WTC11 (cell line): Measurements from ENCODE around the gene ZDHHC22. TPM values are rescaled to one million over a fixed set of nuclear protein-coding genes. Genes with fewer than 3 reads are reported as not detected.
A peak's percentile ranks its signal among the peaks of the same experiment; 100 is the strongest.

Experiments
- ATAC-seq: fragments of 200-7000 bp; cut with Tn5 transposase; 2 replicates; pipeline ENCODE4 v1.10.0; 2021; ENCODE audit warnings: mild to moderate bottlenecking, moderate library complexity
- CTCF ChIA-PET: fragments of 300-600 bp; sonication (Branson Sonifier 250); formaldehyde crosslinking; loops from one replicate; lab custom pipeline; 2021; ENCODE audit warnings: antibody characterized with exemption; lab: Charles Lee
- POLR2A ChIA-PET: fragments of 350-600 bp; sonication (Branson Sonifier 250); formaldehyde crosslinking; loops from one replicate; lab custom pipeline; 2021; ENCODE audit warnings: antibody characterized with exemption; lab: Charles Lee
- DNase-seq: peaks from one replicate; pipeline ENCODE4 v3.0.0; 2021; ENCODE audit warnings: low spot score
- H3K27ac Mint-ChIP-seq: 2 replicates; pipeline ENCODE4 v1.8.0; 2021; ENCODE audit warnings: mixed read lengths
- H3K27me3 Mint-ChIP-seq: 2 replicates; pipeline ENCODE4 v1.8.0; 2021; ENCODE audit warnings: low read depth, mild to moderate bottlenecking, moderate library complexity, mixed read lengths
- H3K36me3 Mint-ChIP-seq: 2 replicates; pipeline ENCODE4 v1.8.0; 2021; ENCODE audit warnings: mixed read lengths
- H3K4me1 Mint-ChIP-seq: 2 replicates; pipeline ENCODE4 v1.8.0; 2022; ENCODE audit warnings: mixed read lengths
- H3K4me3 Mint-ChIP-seq: 2 replicates; pipeline ENCODE4 v1.8.0; 2021; ENCODE audit warnings: mild to moderate bottlenecking, moderate library complexity, mixed read lengths
- H3K9me3 Mint-ChIP-seq: 2 replicates; pipeline ENCODE4 v1.8.0; 2021; ENCODE audit warnings: mixed read lengths
- ESRRA ChIP-seq: sonication (generic); formaldehyde crosslinking; IDR thresholded peaks from 2 replicates; pipeline ENCODE4 v1.8.1; 2022; ENCODE audit warnings: mild to moderate bottlenecking, missing genetic modification reagents, borderline replicate concordance
- ETV6 ChIP-seq: sonication (generic); formaldehyde crosslinking; IDR thresholded peaks from 2 replicates; pipeline ENCODE4 v1.8.1; 2022; ENCODE audit warnings: mild to moderate bottlenecking, missing genetic modification reagents
- FOXJ3 ChIP-seq: sonication (generic); formaldehyde crosslinking; IDR thresholded peaks from 2 replicates; pipeline ENCODE4 v1.9.0; 2021; ENCODE audit warnings: missing genetic modification reagents, mild to moderate bottlenecking, borderline replicate concordance
- GABPB1 ChIP-seq: sonication (generic); formaldehyde crosslinking; IDR thresholded peaks from 2 replicates; pipeline ENCODE4 v1.8.1; 2023; ENCODE audit warnings: mild to moderate bottlenecking, missing genetic modification reagents
- JAZF1 ChIP-seq: fragments of 250-450 bp; sonication (Bioruptor Pico); IDR thresholded peaks from 2 replicates; pipeline ENCODE4 v1.9.0; 2021; ENCODE audit warnings: moderate library complexity, mild to moderate bottlenecking, inconsistent platforms
- NFATC4 ChIP-seq: fragments of 250-450 bp; sonication (Bioruptor Pico); IDR thresholded peaks from 2 replicates; pipeline ENCODE4 v1.9.0; 2021; ENCODE audit warnings: mild to moderate bottlenecking
- NR3C1 ChIP-seq: sonication (generic); formaldehyde crosslinking; conservative IDR thresholded peaks from 2 replicates; pipeline ENCODE4 v1.8.1; 2023; ENCODE audit warnings: low read depth, mild to moderate bottlenecking, missing genetic modification reagents
- SMAD4 ChIP-seq: sonication (generic); formaldehyde crosslinking; IDR thresholded peaks from 2 replicates; pipeline ENCODE4 v1.8.0; 2022; ENCODE audit warnings: mild to moderate bottlenecking, missing genetic modification reagents
- TEAD4 ChIP-seq: sonication (generic); formaldehyde crosslinking; IDR thresholded peaks from 2 replicates; pipeline ENCODE4 v1.8.0; 2022; ENCODE audit warnings: mild to moderate bottlenecking, missing genetic modification reagents
- ZNF121 ChIP-seq: sonication (generic); formaldehyde crosslinking; IDR thresholded peaks from 2 replicates; pipeline ENCODE4 v1.8.0; 2023; ENCODE audit warnings: missing genetic modification reagents
- ZNF138 ChIP-seq: sonication (generic); formaldehyde crosslinking; conservative IDR thresholded peaks from 2 replicates; pipeline ENCODE4 v1.8.1; 2022; ENCODE audit warnings: mild to moderate bottlenecking, moderate library complexity, missing genetic modification reagents
- ZNF232 ChIP-seq: sonication (generic); formaldehyde crosslinking; IDR thresholded peaks from 2 replicates; pipeline ENCODE4 v1.8.0; 2022; ENCODE audit warnings: mild to moderate bottlenecking, missing genetic modification reagents
- ZNF263 ChIP-seq: sonication (generic); formaldehyde crosslinking; IDR thresholded peaks from 2 replicates; pipeline ENCODE4 v1.8.1; 2022; ENCODE audit warnings: low read depth, mild to moderate bottlenecking, moderate library complexity, missing genetic modification reagents
- ZNF281 ChIP-seq: sonication (generic); formaldehyde crosslinking; IDR thresholded peaks from 2 replicates; pipeline ENCODE4 v1.8.0; 2023; ENCODE audit warnings: mild to moderate bottlenecking, missing genetic modification reagents
- ZNF317 ChIP-seq: sonication (generic); formaldehyde crosslinking; IDR thresholded peaks from 2 replicates; pipeline ENCODE4 v1.8.1; 2023; ENCODE audit warnings: low read depth, mild to moderate bottlenecking, moderate library complexity, missing genetic modification reagents, borderline replicate concordance
- ZNF396 ChIP-seq: fragments of 250-450 bp; sonication (Bioruptor Pico); IDR thresholded peaks from 2 replicates; pipeline ENCODE4 v1.8.0; 2021; ENCODE audit warnings: mild to moderate bottlenecking, moderate library complexity, borderline replicate concordance
- ZNF416 ChIP-seq: fragments of 250-450 bp; sonication (Bioruptor Pico); IDR thresholded peaks from 2 replicates; pipeline ENCODE4 v1.9.0; 2021; ENCODE audit warnings: mild to moderate bottlenecking, inconsistent platforms
- total RNA-seq: library from RNA; stranded (reverse); gene quantifications from 3 replicates; pipeline ENCODE4 v1.2.3, GENCODE V29; 2021
- TF ChIP-seq, protein P1 (sequence below): sonication (generic); formaldehyde crosslinking; IDR thresholded peaks from 2 replicates; pipeline ENCODE4 v1.8.0; 2022; ENCODE audit warnings: mild to moderate bottlenecking, missing genetic modification reagents
- TF ChIP-seq, protein P2 (sequence below): fragments of 200-600 bp; IDR thresholded peaks from 2 replicates; pipeline ENCODE4 v1.8.0; 2022; ENCODE audit warnings: antibody characterized with exemption

Gene ZDHHC22
- total RNA-seq, 1 experiment from 2014 or later: 47.7 TPM

DNA sequence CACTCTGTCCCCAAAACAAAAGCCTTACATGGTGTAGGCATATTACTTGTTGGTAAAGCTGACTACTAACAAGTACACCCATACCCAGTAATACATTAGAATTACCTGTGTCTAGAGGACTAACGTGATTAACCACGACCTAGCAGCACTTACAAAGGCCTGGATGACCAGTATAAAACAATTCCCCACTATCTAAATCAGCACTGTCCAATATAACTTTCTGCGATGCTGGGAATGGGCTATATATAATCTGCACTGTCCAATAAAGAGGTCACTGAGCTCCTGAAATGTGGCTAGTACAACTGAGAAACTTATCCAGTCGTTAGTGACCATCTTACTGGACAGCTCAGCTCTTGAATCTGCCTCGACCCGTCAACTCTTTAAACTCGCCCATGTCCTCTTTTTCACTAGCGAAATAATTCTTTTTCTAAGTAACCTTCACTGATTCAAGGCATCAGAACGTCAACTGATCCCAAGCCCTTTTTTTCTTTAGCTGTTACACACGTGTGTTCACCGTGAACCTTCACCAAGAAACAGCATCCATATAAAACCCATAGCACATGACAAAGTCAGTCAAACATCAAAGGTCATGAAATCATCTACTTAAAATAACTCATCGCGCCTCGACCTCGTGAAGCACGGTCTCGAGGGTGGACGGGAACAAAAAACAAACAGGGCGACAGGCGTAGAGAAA, 44.4 kb downstream of the ZDHHC22 start:
- ChIA-PET CTCF (interaction anchor here (0.5 to 7.1 kb wide), 6 partner anchors 21 to 224 kb away, joined by 3 to 74 read pairs (median 10); no protein-coding TSS in a partner anchor), POLR2A (interaction anchor here (0.9 kb wide), 1 partner anchor 37 kb away, joined by 4 read pairs; no protein-coding TSS in a partner anchor)
- ATAC-seq (no peak), DNase-seq (no peak)
- peak overlapping the region; percentile 84 for H3K4me3 Mint-ChIP-seq
- H3K27ac Mint-ChIP-seq: peak overlapping the region; percentile 92
- no peak for TF ChIP-seq NR3C1
- TF ChIP-seq ZNF281: no peak
- TF ChIP-seq ZNF416 (CRISPR knock-in tag): no peak
- TF ChIP-seq ZNF121 (CRISPR knock-in tag): no peak
- no peak for TF ChIP-seq SMAD4 (CRISPR knock-in tag)
- TF ChIP-seq ZNF396 (CRISPR knock-in tag): no peak
- TF ChIP-seq JAZF1 (CRISPR knock-in tag): no peak
- no peak for TF ChIP-seq ZNF317 (CRISPR knock-in tag)
- TF ChIP-seq GABPB1 (CRISPR knock-in tag): no peak
- no peak for TF ChIP-seq ZNF263 (CRISPR knock-in tag)
- TF ChIP-seq NFATC4 (CRISPR knock-in tag): no peak
- TF ChIP-seq ZNF232 (CRISPR knock-in tag): no peak
- TF ChIP-seq, protein P1, sequence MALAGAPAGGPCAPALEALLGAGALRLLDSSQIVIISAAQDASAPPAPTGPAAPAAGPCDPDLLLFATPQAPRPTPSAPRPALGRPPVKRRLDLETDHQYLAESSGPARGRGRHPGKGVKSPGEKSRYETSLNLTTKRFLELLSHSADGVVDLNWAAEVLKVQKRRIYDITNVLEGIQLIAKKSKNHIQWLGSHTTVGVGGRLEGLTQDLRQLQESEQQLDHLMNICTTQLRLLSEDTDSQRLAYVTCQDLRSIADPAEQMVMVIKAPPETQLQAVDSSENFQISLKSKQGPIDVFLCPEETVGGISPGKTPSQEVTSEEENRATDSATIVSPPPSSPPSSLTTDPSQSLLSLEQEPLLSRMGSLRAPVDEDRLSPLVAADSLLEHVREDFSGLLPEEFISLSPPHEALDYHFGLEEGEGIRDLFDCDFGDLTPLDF: no peak; the same call in 1 of the 2 replicates
- no peak for TF ChIP-seq TEAD4 (CRISPR knock-in tag)
- no peak for TF ChIP-seq ZNF138 (CRISPR knock-in tag)
- TF ChIP-seq ESRRA: no peak
- no peak for TF ChIP-seq ETV6 (CRISPR knock-in tag)
- H3K36me3 Mint-ChIP-seq: no peaks in the 10 kb centered on the region
- no peaks in the 10 kb centered on the region for H3K27me3 Mint-ChIP-seq
- H3K4me1 Mint-ChIP-seq: peaks cover 45% of the 10 kb centered on the region
- H3K9me3 Mint-ChIP-seq: no peaks in the 10 kb centered on the region

DNA sequence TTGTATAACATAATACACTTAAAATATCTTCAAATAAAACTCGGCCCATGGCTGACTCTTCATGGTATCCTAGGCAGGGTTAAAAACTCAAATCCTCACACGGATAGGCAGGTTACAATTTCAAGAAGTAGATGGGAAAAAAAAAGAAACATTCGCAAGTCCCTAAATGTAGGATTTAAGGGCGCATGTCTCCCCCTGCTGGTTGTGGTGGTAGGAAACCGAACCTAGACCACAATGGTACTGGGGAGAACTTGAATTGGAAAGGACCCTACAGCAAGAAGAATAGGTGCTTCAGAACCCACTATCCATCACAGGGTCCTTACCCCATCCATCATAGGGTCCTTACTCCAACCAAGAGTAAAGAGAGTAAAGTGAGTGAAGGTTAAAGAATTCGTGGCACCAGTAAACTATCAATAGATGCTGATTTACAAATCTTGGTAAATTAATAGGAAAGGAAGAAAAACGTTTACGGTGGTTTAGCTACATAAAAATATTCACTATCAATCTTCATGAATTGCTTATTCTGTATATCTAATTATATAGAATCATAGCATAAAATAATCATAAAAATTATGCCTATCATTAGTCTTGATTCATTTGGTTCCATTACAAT, 46.8 kb downstream of the ZDHHC22 start:
- TF ChIP-seq FOXJ3 (CRISPR knock-in tag): no peak
- TF ChIP-seq, protein P2, sequence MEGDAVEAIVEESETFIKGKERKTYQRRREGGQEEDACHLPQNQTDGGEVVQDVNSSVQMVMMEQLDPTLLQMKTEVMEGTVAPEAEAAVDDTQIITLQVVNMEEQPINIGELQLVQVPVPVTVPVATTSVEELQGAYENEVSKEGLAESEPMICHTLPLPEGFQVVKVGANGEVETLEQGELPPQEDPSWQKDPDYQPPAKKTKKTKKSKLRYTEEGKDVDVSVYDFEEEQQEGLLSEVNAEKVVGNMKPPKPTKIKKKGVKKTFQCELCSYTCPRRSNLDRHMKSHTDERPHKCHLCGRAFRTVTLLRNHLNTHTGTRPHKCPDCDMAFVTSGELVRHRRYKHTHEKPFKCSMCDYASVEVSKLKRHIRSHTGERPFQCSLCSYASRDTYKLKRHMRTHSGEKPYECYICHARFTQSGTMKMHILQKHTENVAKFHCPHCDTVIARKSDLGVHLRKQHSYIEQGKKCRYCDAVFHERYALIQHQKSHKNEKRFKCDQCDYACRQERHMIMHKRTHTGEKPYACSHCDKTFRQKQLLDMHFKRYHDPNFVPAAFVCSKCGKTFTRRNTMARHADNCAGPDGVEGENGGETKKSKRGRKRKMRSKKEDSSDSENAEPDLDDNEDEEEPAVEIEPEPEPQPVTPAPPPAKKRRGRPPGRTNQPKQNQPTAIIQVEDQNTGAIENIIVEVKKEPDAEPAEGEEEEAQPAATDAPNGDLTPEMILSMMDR: peak; percentile 81
- ChIA-PET POLR2A (no interaction called here), CTCF (interaction anchor here (0.7 to 7.1 kb wide), 17 partner anchors 15 to 224 kb away, joined by 3 to 74 read pairs (median 4); no protein-coding TSS in a partner anchor)
- Mint-ChIP-seq H3K27ac (peak overlapping the region; percentile 9; the same call in 1 of the 2 replicates), H3K36me3 (peaks cover 17% of the 10 kb centered on the region), H3K4me3 (peak overlapping the region; percentile 12; the same call in 1 of the 2 replicates), H3K9me3 (peaks cover 18% of the 10 kb centered on the region), H3K4me1 (peaks cover 31% of the 10 kb centered on the region), H3K27me3 (no peaks in the 10 kb centered on the region; the same call in 1 of the 2 replicates)
- peak; percentile 6 for ATAC-seq
- DNase-seq: peak; percentile 91
